Measurements from ENCODE around the gene DCXR. TPM values are rescaled to one million over a fixed set of nuclear protein-coding genes. Genes with fewer than 3 reads are reported as not detected.
A peak's percentile ranks its signal among the peaks of the same experiment; 100 is the strongest.
"Not testable (repeated sequence)": the region's sequence is repeated elsewhere in the genome, so short reads cannot be mapped to it uniquely, and the experiment has no call there.

The DCXR gene
- polyA plus RNA-seq, 12 donors, result 26.8 to 54.2 (median 34.6) TPM; not detected in 1

DNA sequence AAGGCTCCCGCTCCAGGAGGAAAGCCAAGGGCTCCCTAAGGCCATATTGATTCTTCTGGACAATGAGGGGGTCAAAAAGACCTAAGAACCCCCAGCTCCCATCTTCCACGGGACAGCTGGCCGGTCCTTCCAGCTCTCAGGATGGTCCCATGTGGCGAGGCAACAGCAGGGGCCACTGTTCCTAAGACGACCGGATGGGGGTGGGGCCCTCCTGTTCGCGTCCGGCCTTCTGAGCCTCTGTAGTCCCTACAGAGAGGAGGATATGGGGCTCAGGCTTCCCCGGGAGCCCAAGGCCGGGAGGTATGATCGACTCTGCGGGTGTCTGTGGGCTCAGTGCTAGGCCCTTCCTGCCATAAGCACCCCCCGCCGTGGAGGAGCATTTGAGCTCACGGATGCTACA lies 6.0 kb upstream of the DCXR start:
- DNase-seq, result no peak

DNA sequence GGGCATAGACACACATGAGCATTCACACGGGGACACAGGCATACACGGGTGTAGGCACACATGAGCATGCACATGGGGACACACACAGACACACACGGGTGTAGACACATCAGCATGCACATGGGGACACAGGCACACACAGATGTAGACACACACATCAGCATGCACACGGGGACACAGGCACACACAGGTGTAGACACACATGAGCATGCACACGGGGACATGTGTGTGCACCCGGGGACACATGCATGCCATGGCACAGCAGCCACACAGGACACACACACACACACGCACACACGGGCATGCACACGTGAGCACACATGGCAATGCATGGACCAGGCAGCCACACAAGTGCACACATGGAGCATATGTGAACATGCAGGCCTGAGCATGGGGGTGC lies 5.2 kb upstream of the DCXR start:
- DNase-seq, result no peak

DNA sequence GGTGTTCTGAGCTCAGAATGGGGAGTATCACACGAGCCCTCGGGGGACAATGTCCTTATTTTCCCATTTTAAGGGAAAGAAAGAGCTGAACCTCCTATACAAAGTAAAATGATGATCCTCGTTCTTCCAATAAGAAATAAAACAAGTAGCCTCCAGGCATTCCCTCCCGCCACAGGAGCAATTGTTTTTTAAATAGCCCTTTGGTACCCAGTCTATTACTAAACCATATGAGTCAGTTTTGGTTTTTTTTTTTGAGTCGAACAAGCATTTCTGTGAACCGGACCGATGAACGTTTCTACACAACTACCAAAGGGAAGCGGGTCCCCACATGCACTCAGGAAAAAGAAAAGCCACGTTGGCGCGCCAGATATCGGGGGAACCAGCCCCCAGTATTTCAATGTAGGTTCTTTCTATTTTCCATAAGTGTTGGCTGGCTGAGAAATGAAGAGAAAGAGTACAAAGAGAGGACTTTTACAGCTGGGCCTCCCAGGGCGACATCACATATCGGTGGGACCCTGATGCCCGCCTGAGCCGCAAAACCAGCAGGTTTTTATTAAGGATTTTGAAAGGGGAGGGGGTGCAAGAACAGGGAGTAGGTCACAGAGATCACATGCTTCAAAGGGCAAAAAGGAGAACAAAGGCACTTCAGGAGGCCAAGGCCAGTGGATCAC lies 3.8 kb upstream of the DCXR start:
- no peak for DNase-seq

DNA sequence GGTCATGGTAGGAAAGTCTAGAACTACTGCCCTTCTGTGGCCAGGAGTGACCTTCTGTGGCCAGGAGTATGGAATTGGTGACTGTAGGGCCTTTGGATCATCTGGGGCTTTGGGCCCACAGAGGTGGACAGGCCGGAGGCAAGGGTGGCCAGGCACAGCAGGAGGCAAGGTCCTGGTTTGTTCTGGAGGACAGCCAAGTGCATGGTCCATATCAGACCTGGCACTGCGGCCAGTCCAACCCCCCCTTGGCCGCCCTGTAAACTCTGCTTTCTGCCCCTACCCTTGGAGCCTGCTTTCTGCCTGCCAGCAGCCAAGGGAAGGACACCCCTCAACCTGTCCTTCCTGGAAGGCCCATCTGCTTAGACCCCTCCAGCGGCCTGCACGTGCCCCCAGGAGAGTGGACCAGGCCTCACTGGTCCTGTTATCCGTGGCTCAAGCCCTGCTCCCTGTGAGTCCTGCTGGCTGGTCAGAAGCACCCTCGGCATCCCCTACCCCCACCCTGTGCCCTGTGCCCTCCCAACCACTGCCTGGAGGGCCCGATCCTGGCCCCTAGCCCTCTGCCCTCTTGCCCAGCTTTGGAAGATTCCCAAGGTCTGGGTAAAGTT lies 2.3 kb upstream of the DCXR start:
- no peak for DNase-seq

DNA sequence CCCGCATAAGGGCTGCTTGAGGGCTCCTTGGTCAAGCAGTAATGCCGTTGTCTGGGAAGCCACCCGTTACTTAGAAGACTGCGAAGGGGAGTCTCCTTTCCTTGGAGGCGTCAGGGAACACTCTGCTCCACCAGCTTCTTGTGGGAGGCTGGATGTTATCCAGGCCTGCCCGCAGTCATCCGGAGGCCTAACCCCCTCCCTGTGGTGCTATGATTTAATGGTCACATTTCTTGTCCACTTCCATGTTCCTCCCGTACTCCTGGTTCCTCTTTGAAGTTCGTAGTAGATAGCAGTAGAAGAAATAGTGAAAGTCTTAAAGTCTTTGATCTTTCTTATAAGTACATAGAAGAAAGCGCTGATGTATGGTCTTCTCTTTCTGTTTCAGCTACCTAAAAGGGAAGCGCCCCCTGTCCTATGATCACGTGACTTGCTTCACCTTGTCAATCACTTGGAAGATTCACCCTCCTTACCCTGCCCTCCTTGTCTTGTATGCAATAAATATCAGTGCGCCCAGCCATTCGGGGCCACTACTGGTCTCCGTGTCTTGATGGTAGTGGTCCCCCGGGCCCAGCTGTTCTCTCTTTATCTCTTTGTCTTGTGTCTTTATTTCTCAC lies 1.4 kb upstream of the DCXR start:
- DNase-seq, result not testable (repeated sequence)

DNA sequence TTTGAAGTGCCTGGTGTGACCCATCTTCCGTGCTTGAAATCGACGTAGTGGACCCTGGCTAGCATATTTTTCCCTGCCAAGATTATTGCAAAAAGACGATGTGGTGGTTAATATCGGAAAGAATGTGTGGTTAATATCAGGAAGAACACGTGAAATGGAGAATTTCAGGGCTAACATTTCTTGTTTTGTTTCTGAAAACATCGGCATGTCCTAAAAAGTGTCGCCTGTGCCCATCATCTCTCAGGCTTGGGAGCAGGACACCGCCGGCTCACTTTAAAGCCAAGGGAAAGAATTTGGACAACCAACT lies 345 bp upstream of the DCXR start:
- DNase-seq, result no peak

DNA sequence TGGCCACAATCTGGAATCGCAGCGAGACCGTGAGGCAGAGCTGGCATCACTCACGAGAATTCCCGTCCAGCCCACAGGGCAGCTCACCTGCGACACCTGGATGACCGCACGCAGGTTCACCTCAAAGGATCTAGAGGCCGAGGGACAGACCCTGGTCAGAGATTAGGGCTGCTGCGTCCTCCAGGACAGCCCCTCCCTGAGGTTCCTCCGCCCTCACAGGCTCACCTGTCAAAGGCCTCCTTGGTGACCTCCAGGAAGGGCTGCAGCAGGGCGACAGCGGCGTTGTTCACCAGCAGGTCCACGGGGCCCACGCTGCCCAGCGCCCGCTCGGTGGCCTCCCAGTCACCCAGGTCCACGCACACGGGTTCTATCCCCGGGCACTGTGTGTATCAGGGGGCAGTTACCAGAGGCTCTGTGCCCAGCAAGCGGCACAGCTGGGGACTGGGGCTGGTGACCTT lies 834 bp downstream of the DCXR start:
- DNase-seq, result no peak

DNA sequence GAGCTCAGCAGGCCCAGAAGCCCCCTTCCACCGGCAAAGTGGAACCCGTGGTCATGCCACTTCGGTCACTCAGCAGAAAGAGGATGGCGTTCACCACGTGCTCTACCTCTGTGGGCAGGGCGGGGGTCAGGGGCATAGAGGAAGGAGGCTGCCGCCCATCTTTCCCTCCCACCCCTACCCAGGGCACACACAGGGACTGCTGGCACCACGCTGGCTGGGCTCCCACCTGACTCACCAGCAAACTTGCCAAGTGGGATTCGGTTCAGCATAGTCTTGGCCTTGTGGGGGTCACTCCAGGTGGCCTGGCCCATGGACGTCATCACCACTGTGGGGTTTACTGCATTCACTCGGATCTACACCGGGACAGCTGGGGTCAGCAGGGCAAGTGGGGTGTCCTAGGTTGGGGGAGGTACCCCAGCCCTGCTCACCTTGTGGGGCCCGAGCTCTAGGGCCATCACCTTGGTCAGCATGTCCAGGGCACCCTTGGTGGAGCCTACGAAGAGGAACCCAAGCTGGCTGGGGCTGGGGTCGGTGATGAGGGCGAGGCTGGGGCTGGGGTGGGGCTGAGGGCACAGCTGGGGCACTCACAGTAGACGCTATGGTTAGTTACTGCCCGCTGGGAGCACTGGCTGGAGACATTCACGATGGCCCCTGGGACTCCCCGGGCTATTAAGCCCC lies 1.4 kb downstream of the DCXR start:
- no peak for DNase-seq

DNA sequence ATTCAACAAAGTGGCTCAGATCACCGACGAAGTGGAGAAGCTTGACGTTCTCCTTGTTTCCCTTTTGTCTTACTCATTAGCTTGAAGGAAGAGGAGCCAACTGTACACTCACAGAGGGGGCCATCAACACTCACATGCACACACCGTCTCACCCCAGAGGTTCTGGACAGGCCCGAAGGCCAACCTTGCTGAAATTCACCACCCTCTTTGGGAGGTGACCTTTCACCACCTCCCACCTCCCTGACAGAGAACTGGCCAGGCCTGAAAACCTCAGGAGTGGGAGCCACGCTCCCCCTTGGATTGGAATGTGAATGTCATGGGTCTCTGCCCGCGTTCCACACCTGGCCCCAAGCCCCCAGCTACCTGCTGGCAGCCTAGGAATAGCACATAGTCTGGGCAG lies 2.0 kb downstream of the DCXR start:
- no peak for DNase-seq

DNA sequence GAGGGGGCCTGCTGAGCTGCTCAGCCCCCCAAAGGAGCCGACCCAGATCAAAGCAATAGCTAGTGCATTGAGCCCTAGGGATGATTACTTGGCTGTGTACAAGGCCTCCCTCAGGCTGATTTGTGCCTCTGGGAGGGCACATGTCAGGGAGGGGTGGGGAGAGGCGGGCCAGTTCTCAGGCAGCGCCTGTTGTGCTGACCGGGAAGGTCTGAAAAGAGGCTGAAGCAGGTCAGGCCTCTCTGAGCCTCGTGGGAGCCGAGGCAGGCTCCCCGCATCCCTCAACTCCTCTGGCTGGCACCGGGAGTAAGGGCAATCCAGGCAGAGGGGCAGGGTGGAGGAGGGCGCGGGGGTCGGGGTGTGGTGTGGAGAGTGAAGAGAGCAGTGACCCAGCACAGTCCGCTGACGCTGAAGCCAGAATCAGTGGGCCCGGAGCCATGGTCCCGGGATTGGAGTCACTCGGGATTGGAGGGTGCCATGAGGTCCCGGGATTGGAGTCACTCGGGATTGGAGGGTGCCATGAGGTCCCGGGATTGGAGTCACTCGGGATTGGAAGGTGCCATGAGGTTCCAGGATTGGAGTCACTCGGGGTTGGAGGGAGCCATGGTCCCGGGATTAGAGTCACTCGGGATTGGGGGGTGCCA lies 3.0 kb downstream of the DCXR start:
- DNase-seq, result no peak

DNA sequence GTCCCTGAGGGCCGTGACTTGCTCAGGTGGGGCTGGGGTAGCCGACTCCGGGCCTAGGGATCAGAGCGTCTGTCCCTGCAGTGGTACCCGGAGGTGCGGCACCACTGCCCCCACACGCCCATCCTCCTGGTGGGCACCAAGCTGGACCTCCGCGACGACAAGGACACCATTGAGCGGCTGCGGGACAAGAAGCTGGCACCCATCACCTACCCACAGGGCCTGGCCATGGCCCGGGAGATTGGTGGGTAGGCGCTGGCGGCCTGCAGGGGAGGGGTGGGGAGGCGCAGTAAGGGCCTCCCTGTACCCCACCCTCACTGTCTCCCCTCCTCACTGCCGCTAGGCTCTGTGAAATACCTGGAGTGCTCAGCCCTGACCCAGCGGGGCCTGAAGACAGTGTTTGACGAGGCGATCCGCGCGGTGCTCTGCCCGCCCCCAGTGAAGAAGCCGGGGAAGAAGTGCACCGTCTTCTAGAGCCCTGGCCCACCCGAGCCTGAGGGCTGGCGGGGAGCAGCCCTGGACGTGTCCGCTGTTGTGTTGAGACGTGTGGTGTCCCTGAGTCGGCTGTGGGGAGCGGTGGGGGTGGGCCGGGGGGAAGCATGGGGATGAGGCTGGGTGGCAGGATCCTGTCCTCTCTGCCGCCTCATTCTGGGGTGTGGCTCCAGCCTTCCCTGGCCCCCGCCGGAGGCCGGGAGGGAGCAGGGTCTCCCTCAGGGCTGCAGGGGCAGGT lies 4.0 kb downstream of the DCXR start:
- DNase-seq, result no peak

DNA sequence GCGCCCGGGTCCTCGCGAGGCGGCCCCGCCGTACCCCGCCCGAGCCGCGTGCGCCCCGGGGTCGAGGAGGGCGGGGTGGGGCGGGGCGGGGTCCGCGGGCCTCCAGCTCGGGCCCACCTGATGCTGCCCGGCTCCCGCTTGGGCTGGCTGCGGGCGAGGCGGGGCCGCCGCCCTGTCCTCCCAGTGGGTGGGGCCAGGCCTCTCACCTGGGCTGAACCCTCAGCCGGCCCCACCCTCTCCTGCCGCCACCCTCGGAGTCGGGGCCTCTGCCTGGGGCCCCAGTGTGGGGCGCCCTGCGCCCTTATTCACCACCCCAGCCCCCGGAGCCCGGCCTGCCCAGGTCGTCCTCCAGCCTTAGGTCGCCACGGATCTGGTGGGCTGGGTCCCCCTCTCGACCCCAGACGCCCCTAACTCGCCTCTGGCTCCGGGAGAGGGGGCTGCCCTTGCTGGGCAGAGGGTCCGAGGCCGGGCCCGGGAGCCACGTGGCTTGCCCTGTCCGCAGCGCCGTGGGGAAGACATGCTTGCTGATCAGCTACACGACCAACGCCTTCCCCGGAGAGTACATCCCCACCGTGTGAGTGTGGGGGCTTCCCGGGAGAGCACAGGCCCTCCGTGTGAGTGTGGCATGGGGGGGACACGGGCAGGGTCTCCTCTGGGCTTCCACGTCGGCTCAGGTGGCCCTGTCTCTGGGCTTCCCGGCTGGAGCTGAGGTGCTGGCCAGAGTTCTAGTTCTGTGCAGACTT lies 5.4 kb downstream of the DCXR start:
- DNase-seq, result no peak

DNA sequence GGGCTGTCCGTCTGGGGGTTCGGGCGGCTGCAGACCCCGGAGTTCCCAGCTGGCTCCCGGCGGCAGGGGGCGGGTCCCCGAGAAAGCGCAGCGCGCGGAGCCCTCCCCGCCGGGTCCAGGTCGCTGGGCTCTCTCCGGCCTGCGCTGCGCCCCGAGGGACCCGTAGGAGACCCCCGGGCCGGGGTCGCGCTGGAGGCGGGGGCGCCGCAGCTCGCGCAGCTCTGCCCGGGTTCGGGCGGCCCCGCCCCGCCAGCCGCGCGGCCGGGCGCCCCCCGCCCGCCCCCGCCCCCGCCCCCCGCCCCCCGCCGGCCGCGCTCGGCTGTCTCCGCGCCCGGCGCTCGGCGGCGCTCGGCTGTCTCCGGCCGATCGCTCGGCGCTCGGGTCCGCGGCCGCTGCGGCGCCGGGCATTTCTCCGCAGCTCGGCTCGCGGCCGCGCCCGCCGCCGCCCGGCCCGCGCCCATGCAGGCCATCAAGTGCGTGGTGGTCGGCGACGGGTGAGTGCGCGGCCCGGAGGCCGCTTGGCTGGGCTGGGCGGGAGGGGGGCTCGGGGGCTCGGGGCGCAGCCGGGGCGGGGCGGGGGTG lies 6.1 kb downstream of the DCXR start, which contains the start of gene RAC3:
TSS of gene RAC3 (plus strand) at position 376 of the 582 bp plus-strand sequence. CDS start at position 460, 84 bp downstream.
- DNase-seq, result no peak

DNA sequence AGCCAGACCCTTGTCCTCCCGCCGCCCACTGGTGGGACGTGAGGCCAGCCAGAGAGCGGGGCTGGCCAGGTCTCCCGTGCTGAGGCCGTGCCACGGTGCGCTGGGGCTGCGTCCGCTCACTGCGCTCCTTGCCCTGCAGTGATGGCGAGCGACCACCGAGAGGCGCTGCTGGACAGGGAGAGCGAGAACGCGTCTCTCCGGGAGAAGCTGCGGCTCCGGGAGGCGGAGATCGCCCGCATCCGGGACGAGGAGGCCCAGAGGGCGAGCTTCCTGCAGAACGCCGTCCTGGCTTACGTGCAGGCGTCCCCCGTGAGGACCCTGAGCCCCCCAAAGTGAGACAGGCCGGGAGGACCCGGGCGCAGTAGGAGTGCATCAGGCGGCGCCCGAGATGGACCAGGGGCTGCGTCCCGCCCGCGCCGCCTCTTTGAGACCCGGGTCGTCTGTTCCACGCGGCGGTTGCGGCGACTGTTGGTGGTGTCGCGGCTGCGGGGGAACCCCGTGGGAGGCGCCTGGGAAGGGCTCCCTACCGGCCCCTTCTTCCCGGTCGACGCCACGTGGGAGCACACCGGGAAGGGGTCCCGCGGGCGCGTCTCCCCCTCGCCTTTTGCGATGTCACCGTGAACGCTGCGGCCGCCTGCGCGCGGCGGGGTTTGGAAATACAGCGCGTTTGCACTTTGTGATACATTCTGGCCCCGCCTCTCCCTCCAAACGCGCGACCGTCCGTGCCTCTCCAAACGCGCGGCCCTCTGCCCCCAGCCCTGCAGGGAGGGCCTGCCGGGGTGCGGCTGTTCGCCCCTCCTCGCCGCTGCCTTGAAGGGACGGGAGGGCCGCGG lies 6.8 kb downstream of the DCXR start:
- DNase-seq, result peak; percentile 88

DNA sequence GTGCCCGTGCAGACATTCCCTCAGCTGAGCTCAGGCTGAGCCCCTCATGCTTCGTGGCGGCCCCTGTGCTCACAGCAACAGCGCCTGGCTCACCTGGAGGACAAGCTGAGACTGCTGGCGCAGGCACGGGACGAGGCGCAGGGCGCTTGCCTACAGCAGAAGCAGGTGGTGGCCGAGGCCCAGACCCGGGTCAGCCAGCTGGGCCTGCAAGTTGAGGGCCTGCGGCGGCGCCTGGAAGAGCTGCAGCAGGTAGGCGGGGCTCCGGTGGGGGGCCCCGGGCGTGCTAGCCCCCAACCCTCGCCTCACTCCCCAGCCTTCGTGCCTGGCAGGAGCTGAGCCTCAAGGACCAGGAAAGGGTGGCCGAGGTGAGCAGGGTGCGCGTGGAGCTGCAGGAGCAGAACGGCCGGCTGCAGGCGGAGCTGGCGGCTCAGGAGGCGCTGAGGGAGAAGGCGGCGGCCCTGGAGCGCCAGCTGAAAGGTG lies 7.5 kb downstream of the DCXR start:
- no peak for DNase-seq

DNA sequence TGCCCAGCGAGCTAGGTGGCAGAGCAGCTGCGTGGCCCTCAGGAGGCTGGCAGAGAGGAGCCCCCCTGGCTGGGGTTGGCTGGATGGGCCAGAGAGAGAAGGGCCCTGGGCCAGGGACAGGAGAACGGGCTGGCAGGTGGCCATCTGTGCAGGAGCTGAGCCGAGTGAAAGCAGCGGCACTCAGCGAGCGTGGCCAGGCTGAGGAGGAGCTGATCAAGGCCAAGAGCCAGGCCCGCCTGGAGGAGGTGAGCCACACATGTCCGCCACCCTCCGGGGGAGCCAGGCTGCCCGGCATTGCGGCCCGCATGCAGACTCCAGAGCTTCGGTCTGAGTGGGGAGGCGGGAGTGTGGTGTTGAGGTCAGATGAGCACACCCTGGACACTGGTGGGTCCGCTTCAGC lies 8.1 kb downstream of the DCXR start:
- no peak for DNase-seq

DNA sequence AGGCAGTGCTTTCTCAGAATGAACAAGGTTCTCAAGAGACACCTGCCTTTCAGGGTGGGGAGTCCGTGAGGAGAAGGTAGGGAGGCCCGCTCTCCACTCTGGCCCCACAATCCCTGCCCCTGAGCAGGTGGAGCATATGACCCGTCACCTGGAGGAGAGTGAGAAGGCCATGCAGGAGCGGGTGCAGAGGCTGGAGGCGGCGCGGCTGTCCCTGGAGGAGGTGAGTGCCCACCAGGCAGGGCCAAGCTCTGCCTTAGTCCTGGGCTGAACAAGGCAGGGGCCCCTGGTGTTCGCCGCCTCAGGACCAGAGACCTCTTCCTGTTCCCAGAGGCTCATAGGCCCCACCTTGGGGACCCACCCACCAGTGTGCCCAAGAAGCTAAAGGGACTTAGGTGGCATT lies 8.5 kb downstream of the DCXR start:
- no peak for DNase-seq

DNA sequence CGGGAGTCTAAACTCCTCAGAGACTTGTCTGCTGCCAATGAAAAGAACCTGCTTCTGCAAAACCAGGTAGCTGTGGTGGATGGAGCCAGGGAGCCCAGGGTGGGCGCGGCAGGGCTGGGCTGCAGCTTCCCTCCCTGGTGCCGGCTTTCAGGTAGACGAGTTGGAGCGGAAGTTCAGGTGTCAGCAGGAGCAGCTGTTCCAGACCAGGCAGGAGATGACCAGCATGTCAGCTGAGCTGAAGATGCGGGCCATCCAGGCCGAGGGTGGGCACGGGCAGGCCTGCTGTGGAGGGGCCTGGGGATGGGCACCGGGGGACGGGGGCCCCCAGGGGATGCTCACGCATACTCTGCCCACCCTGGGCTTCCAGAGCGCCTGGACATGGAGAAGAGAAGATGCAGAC lies 9.3 kb downstream of the DCXR start:
- DNase-seq, result no peak

DNA sequence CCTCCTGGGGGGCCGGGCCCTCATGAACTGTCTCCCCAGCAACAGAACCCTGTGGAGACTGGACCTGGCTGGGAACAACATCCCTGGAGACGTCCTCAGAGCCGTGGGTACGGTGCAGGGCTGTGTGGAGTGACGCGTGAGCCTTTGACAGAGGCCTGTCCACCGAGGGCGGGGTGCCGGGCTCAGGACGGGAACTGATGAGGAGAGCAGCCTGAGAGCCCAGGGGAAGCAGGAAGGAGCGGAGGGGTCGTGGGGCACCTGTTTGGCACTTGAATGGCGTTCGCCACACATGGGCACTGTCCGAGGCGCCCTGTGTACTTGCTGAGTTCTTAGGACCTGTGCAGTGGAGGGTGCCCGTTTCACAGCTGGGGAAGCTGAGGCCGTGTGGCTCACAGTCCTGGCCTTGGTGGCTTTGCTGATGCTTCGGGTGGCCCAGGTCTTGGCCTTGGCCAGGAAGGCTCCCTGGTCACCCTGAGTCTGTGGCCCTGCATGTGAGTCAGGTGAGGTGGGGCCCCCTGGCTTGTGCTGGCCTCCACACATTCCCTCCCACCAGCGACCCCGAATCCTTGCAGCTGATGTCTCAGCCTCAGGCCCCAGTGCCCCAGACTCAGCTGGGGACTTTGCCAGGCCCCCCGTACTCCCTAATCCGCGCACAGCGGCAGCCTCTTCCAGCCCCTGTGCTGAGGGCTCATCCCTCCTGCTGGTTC lies 11.9 kb downstream of the DCXR start:
- no peak for DNase-seq
